IPS-15b (cell line): ENCODE results near the gene APLF.
"Not testable (repeated sequence)": the region's sequence is repeated elsewhere in the genome, so short reads cannot be mapped to it uniquely, and the experiment has no call there.

Experiments
- H3K27me3 ChIP-seq: one replicate; pipeline ENCODE4 v1.6.1; 2013; ENCODE audit warnings: low read length; ENCODE audit not compliant: control insufficient read depth, insufficient read depth
- H3K36me3 ChIP-seq: one replicate; pipeline ENCODE4 v1.6.1; 2013; ENCODE audit warnings: low read length; ENCODE audit not compliant: control insufficient read depth, insufficient read depth
- H3K4me1 ChIP-seq: one replicate; pipeline ENCODE4 v1.6.1; 2013; ENCODE audit warnings: mild to moderate bottlenecking, low read length; ENCODE audit not compliant: control insufficient read depth, insufficient read depth
- H3K4me3 ChIP-seq: one replicate; pipeline ENCODE4 v1.5.1; 2013; ENCODE audit warnings: low read depth, low read length
- H3K9ac ChIP-seq: one replicate; pipeline ENCODE4 v1.6.1; 2013; ENCODE audit warnings: low read depth, mild to moderate bottlenecking, low read length
- H3K9me3 ChIP-seq: one replicate; pipeline ENCODE4 v1.6.1; 2013; ENCODE audit warnings: mild to moderate bottlenecking, low read length; ENCODE audit not compliant: control insufficient read depth, insufficient read depth

Gene APLF

DNA sequence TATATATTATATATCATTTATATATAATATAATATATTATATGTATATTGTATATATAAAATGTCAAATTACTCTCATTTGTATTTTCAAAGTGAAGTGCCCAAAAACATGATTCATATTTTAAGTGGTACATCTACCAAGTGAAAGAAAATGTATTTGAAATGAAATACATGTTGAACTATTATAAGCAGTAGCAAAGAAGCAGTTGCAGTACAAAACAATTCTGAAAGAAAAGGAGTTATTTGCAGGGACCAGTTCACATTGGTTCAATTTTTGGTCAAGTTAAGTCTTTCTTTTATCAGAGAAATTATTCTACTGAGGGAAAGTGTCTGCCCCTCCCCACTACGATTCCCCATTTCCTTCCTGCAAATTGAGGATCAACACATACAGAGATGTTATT, 51.9 kb downstream of the APLF start:
- Histone ChIP-seq H3K4me1 (no peaks in the 10 kb centered on the region), H3K9ac (no peak overlapping the region), H3K4me3 (no peak overlapping the region), H3K36me3 (no peaks in the 10 kb centered on the region), H3K27me3 (no peaks in the 10 kb centered on the region), H3K9me3 (no peaks in the 10 kb centered on the region)

DNA sequence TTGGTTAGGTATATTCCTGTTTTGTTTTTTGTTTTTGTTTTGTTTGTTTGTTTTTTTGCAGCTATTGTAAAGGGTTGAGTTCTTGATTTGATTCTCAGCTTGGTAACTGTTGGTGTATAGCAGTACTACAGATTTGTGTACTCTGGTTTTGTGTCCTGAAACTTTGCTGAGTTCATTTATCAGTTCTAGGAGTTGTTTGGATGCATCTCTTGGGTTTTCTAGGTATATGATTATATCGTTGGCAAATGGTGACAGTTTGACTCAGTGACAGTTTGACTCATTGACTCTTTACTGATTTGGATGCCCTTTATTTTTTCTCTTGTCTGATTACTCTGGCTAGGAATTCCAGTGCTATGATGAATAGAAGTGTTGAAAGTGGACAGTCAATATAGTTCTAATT, 53.7 kb downstream of the APLF start:
- no peaks in the 10 kb centered on the region for H3K4me1 ChIP-seq
- H3K27me3 ChIP-seq = no peaks in the 10 kb centered on the region
- H3K36me3 ChIP-seq = no peaks in the 10 kb centered on the region
- no peak overlapping the region for H3K4me3 ChIP-seq
- no peaks in the 10 kb centered on the region for H3K9me3 ChIP-seq
- H3K9ac ChIP-seq = no peak overlapping the region

DNA sequence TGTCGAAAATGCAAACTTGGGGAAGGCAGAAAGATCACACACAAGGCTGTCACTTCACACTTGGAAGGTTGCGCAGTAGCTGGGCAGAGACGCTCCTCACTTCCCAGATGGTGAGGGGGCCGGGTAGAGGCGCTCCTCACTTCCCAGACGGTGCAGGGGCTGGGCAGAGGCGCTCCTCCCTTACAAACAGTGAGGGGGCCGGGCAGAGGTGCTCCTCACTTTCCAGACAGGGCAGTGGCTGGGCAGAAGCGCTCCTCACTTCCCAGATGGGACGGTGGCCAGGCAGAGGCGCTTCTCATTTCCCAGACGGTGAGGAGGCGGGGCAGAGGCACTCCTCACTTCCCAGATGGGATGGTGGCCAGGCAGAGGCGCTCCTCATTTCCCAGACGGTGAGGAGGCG, 59.6 kb downstream of the APLF start:
- H3K9ac ChIP-seq, H3K4me3 ChIP-seq, H3K4me1 ChIP-seq, H3K9me3 ChIP-seq, H3K36me3 ChIP-seq, H3K27me3 ChIP-seq: not testable (repeated sequence)

DNA sequence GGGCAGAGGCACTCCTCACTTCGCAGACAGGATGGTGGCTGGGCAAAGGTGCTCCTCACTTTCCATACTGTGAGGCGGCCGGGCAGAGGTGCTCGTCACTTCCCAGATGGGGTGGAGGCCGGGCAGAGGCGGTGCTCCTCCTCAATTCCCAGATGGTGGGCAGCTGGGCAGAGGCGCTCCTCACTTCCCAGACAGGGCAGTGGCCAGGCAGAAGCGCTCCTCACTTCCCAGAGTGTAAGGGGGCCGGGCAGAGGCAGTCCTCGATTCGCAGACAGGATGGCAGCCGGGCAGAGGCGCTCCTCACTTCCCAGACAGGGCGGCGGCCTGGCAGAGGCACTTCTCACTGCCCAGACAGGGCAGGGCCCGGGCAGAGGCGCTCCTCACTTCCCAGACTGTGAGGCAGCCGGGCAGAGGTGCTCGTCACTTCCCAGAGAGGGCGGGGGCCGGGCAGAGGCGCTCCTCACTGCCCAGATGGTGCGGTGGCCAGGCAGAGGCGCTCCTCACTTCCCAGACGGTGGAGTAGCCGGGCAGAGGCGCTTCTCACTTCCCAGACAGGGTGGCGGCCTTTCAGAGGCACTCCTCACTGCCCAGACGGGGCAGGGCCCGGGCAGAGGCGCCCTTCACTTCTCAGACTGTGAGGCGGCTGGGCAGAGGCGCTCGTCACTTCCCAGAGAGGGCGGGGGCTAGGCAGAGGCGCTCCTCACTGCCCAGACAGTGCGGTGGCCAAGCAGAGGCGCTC, 60.1 kb downstream of the APLF start:
- H3K9ac ChIP-seq, H3K4me1 ChIP-seq, H3K9me3 ChIP-seq, H3K4me3 ChIP-seq, H3K27me3 ChIP-seq, H3K36me3 ChIP-seq: not testable (repeated sequence)

DNA sequence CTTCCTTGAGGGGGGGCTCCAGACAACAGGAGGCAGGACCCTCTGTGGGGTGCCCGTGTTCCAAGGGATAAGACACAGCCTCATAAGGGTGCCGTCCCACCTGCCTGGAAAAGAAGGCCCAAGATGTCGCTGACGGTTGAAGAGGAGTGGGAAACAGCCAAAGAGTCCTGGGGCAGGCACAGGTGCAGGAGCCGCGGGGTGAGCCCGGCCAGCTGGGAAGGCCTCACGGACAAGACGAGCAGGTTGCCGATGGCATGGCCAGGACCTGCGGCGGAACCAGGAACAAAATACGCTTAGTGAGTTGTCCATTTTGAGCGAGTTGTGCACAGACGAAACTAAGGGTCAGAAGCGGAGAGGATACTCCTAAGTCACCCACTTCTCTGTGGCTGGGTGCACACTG, 61.8 kb downstream of the APLF start:
- not testable (repeated sequence) for H3K36me3 ChIP-seq, H3K4me1 ChIP-seq, H3K4me3 ChIP-seq, H3K9me3 ChIP-seq, H3K27me3 ChIP-seq, H3K9ac ChIP-seq

DNA sequence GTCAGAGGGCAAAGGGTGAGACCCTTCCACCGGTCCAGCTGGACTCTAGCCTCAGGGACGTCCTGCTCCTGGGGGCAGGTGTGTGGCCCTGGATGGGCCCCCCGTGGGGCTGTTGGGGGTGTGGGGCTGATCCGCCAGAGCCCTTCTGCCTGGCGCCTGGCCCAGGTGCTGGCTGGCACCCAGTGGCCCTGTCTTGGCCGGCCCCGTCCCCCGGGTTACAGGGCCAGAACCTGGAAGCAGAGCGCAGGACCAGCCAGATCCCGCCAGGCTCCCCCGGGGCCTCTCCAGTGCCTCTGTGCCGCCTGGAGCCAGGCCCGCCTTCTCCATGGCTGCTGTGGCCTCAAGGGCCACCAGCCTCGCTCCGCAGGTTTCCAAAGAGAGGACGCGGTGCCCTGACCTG, 62.3 kb downstream of the APLF start:
- H3K9ac ChIP-seq, H3K27me3 ChIP-seq, H3K36me3 ChIP-seq, H3K4me3 ChIP-seq, H3K4me1 ChIP-seq, H3K9me3 ChIP-seq: not testable (repeated sequence)

DNA sequence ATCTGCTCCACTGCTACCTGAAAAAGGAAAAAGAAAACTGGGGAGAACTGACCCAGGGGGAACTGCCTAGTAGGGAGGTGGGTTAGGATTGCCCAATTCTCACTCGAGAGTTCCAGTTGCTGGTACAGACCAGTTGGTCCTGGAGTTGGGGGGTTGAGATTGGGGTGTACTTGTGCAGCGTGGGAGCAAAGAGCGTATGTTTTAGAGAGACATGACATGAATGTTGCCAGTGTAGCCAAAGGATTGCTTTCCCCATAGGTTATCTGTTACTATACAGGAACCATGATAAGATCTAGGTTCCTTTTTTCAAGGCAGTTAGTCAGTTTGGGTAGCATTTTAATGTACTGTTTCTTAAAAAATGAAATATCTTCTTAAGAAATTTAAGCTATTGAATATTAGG, 68.6 kb downstream of the APLF start:
- Histone ChIP-seq H3K4me3 (no peak overlapping the region), H3K36me3 (no peaks in the 10 kb centered on the region), H3K4me1 (no peaks in the 10 kb centered on the region), H3K9me3 (no peaks in the 10 kb centered on the region), H3K9ac (no peak overlapping the region), H3K27me3 (no peaks in the 10 kb centered on the region)

DNA sequence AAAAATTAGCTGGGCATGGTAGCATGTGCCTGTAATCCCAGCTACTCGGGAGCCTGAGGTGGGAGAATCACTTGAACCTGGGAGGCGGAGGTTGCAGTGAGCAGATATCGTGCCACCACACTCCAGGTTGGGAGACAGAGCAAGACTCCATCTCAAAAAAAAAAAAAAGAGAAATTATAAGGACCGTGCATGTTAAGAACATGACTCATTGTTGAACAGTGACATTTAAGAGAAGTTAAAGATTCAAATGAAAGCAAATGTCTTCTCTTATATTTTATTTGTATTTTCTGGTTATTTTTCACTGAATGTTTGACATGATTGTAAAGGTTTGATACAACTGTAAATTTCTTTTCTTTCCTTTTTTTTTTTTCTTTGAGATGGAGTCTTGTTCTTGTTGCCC, 69.6 kb downstream of the APLF start:
- Histone ChIP-seq H3K9me3 (no peaks in the 10 kb centered on the region), H3K27me3 (no peaks in the 10 kb centered on the region), H3K4me1 (no peaks in the 10 kb centered on the region), H3K36me3 (no peaks in the 10 kb centered on the region), H3K4me3 (no peak overlapping the region), H3K9ac (no peak overlapping the region)

DNA sequence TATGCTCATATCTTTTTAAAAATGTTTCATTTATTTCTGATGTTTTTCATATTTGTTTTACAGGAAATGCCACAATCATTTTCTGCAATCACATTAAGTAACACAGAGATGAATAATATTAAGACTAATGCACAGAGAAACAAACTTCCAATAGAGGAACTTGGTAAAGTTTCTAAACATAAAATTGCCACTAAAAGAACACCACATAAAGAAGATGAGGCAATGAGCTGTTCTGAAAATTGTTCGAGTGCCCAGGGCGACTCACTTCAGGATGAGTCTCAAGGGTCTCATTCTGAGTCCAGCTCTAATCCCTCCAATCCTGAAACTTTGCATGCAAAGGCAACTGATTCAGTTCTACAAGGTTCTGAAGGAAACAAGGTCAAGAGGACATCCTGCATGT, 70.4 kb downstream of the APLF start:
- Histone ChIP-seq H3K36me3 (no peaks in the 10 kb centered on the region), H3K9me3 (no peaks in the 10 kb centered on the region), H3K27me3 (no peaks in the 10 kb centered on the region), H3K4me1 (no peaks in the 10 kb centered on the region), H3K9ac (no peak overlapping the region), H3K4me3 (no peak overlapping the region)

DNA sequence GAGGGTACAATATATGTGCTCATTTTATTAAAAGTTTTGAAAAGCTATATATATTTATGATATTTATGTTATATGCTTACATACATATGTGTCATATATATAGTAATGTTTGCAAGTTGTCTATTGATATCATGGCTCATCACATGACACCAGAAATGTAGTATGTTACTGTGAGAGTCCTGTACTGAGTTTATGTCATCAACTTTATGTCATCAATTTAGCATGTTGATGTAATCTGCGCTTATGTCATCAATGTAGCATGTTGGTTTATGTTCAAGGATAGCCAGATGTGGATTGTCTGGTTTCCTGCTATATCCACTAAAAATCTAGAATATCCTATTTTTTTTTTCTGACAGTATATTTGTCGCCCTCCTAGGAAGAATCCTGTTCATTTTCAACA, 77.4 kb downstream of the APLF start:
- no peaks in the 10 kb centered on the region for H3K36me3 ChIP-seq
- no peak overlapping the region for H3K9ac ChIP-seq
- no peaks in the 10 kb centered on the region for H3K27me3 ChIP-seq
- no peaks in the 10 kb centered on the region for H3K9me3 ChIP-seq
- H3K4me3 ChIP-seq = no peak overlapping the region
- no peaks in the 10 kb centered on the region for H3K4me1 ChIP-seq

DNA sequence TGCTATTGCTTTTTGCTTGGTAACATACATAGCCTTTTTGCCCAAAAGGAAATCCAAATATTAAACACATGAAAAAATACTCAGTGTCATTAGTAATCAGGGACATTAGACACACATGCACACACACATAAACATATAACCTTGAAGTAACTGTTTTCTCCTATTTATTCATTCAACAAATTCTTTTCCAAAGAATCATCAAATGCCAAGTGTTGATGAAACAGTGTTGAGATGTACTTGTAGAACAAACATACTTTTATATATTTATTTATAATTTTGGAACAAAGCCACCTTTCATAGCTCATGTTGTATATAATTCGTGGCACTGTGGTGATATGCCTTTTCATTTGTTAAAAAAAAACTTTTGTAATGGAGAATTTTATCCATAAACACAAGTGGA, 81.0 kb downstream of the APLF start:
- Histone ChIP-seq H3K4me1 (no peaks in the 10 kb centered on the region), H3K36me3 (no peaks in the 10 kb centered on the region), H3K9me3 (no peaks in the 10 kb centered on the region), H3K27me3 (no peaks in the 10 kb centered on the region), H3K4me3 (no peak overlapping the region), H3K9ac (no peak overlapping the region)

DNA sequence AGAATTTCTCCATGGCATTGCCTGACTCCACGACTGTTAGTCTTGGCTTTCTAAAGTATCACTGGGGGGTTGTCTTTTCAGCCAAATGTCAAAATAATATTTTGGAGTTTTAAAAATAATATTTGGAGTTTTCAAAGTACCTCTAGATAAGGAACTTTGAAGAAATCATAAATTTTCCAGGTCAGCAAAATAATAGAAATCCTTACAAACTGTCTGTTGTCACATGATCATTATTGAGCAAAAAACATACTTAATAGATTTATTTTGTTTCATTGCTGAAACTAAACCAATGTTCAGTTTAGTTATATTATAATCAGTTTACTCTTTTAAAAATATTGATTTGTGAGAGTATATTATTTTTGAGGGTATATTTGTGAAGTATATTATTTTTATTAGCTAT, 85.7 kb downstream of the APLF start:
- Histone ChIP-seq H3K9ac (no peak overlapping the region), H3K27me3 (no peaks in the 10 kb centered on the region), H3K4me3 (no peak overlapping the region), H3K36me3 (no peaks in the 10 kb centered on the region), H3K4me1 (no peaks in the 10 kb centered on the region), H3K9me3 (no peaks in the 10 kb centered on the region)
